HCT116 (cell line): Measurements from ENCODE around the gene LMAN2L. TPM values are rescaled to one million over a fixed set of nuclear protein-coding genes. Genes with fewer than 3 reads are reported as not detected.

Experiments
- ATAC-seq: fragments of 200-7000 bp; cut with Tn5 transposase; 2 replicates; pipeline ENCODE4 v1.9.1; 2020; ENCODE audit warnings: mild to moderate bottlenecking, moderate library complexity
- BruUV-seq: library from RNA; stranded (reverse); fragments of 400-500 nt; replicated peaks from 2 replicates; lab custom pipeline; 2021; lab: Mats Ljungman, UMichigan
- CTCF ChIA-PET: fragments of 300-600 bp; sonication (Branson Sonifier 250); formaldehyde crosslinking; loops from one replicate; lab custom pipeline; 2021; ENCODE audit warnings: antibody characterized with exemption; lab: Charles Lee
- POLR2A ChIA-PET: fragments of 300-600, 350-600 bp; sonication (Branson Sonifier 250); formaldehyde crosslinking; loops from one replicate; lab custom pipeline; 2021; ENCODE audit warnings: antibody characterized with exemption; lab: Charles Lee
- RAD21 ChIA-PET, 2 experiments: fragments of 300-600 bp; sonication (Branson Sonifier 250); formaldehyde crosslinking; loops; one replicate each; lab custom pipeline; 2023; ENCODE audit warnings: low total read pairs in 2 of 2; ENCODE audit not compliant: uncharacterized antibody in 2 of 2, unreplicated experiment in 2 of 2, low non-redundant PET in 1 of 2; lab: Charles Lee
- DNase-seq: peaks from one replicate; pipeline ENCODE4 v3.0.0-alpha.2; 2010; ENCODE audit warnings: low read depth, low spot score
- H2AFZ ChIP-seq: fragments of 200-600 bp; shearing (Covaris generic), sonication (generic); 2 replicates; pipeline ENCODE4 v1.6.1; 2017; ENCODE audit warnings: low read depth, mixed run types, mixed read lengths, antibody characterized with exemption, low read length; ENCODE audit not compliant: poor library complexity, severe bottlenecking
- H3K27ac ChIP-seq: 2 replicates; pipeline ENCODE4 v1.5.1; 2012; ENCODE audit warnings: low read depth, low read length
- H3K27me3 ChIP-seq: fragments of 200-600 bp; sonication (generic); 2 replicates; pipeline ENCODE4 v1.6.1; 2016; ENCODE audit warnings: mixed run types, low read length, mixed read lengths; ENCODE audit not compliant: insufficient read depth
- H3K36me3 ChIP-seq, 2 experiments: fragments of 200-500 bp in 1 of 2; fragments of 200-600 bp in 1 of 2; sonication (Bioruptor generic) in 1 of 2; sonication (generic) in 1 of 2; 2 replicates each; pipeline versions ENCODE4 v1.5.1 to v1.6.1; 2014 to 2016; ENCODE audit warnings: low read length in 2 of 2, inconsistent platforms in 1 of 2, mixed read lengths in 1 of 2, mixed run types in 1 of 2; ENCODE audit not compliant: insufficient read depth in 2 of 2, control insufficient read depth in 1 of 2
- H3K4me1 ChIP-seq, 2 experiments: fragments of 200-600 bp in 1 of 2; sonication (generic) in 1 of 2; 2 replicates each; pipeline versions ENCODE4 v1.5.1 to v1.6.1; 2012 to 2017; ENCODE audit warnings: low read length in 2 of 2, inconsistent platforms in 1 of 2, mild to moderate bottlenecking in 1 of 2, mixed read lengths in 1 of 2, mixed run types in 1 of 2, moderate library complexity in 1 of 2; ENCODE audit not compliant: insufficient read depth in 2 of 2, control insufficient read depth in 1 of 2
- H3K4me2 ChIP-seq: fragments of 200-600 bp; sonication (generic); 2 replicates; pipeline ENCODE4 v1.6.1; 2017; ENCODE audit warnings: mixed run types, low read length, mixed read lengths
- H3K4me3 ChIP-seq, 2 experiments: fragments of 200-600 bp in 1 of 2; sonication (generic) in 1 of 2; replicated peaks in 1 of 2; 2 replicates each; pipeline ENCODE4 v1.5.1; 2011 to 2016; ENCODE audit warnings: low read length in 2 of 2, control low read depth in 1 of 2, low read depth in 1 of 2, mild to moderate bottlenecking in 1 of 2, mixed read lengths in 1 of 2, mixed run types in 1 of 2
- H3K79me2 ChIP-seq: fragments of 200-600 bp; sonication (generic); 2 replicates; pipeline ENCODE4 v1.6.1; 2017; ENCODE audit warnings: mild to moderate bottlenecking, mixed run types, low read length, moderate library complexity, mixed read lengths; ENCODE audit not compliant: insufficient read depth
- H3K9ac ChIP-seq: fragments of 200-600 bp; sonication (generic); 2 replicates; pipeline ENCODE4 v1.6.1; 2016; ENCODE audit warnings: low read length, mixed read lengths
- H3K9me2 ChIP-seq: fragments of 200-600 bp; sonication (generic), shearing (Covaris generic); 2 replicates; pipeline ENCODE4 v1.6.1; 2017; ENCODE audit warnings: mixed run types, mild to moderate bottlenecking, moderate library complexity; ENCODE audit not compliant: insufficient read depth
- H3K9me3 ChIP-seq, 2 experiments: fragments of 200-500 bp in 1 of 2; fragments of 200-600 bp in 1 of 2; sonication (Bioruptor generic) in 1 of 2; sonication (generic) in 1 of 2; 2 replicates each; pipeline ENCODE4 v1.6.1; 2014 to 2017; ENCODE audit warnings: low read length in 2 of 2, mixed read lengths in 2 of 2, inconsistent platforms in 1 of 2, low read depth in 1 of 2, mild to moderate bottlenecking in 1 of 2, mixed run types in 1 of 2, moderate library complexity in 1 of 2; ENCODE audit not compliant: control insufficient read depth in 1 of 2, insufficient read depth in 1 of 2
- H4K20me1 ChIP-seq: fragments of 200-600 bp; sonication (generic), shearing (Covaris generic); 2 replicates; pipeline ENCODE4 v1.6.1; 2017; ENCODE audit warnings: mixed run types, mild to moderate bottlenecking, moderate library complexity; ENCODE audit not compliant: insufficient read depth
- ATF3 ChIP-seq: IDR thresholded peaks from 2 replicates; pipeline ENCODE4 v1.6.1; 2012
- CBX3 ChIP-seq: IDR thresholded peaks from 2 replicates; pipeline ENCODE4 v1.6.1; 2012; ENCODE audit warnings: low read depth
- CEBPB ChIP-seq: IDR thresholded peaks from 2 replicates; pipeline ENCODE4 v1.6.1; 2012; ENCODE audit warnings: low read depth
- CTCF ChIP-seq, 3 experiments: fragments of 200-600 bp in 1 of 3; sonication (generic) in 1 of 3; IDR thresholded peaks in 2 of 3; conservative IDR thresholded peaks in 1 of 3; 2 replicates each; pipeline ENCODE4 v1.5.1; 2012 to 2017; ENCODE audit warnings: low read depth in 2 of 3, low read length in 2 of 3, antibody characterized with exemption in 1 of 3, borderline replicate concordance in 1 of 3, control low read depth in 1 of 3, mild to moderate bottlenecking in 1 of 3, mixed read lengths in 1 of 3, mixed run types in 1 of 3, moderate library complexity in 1 of 3; ENCODE audit not compliant: insufficient read depth in 1 of 3
- EGR1 ChIP-seq: IDR thresholded peaks from 2 replicates; pipeline ENCODE4 v1.6.1; 2012; ENCODE audit warnings: low read depth
- EZH2 ChIP-seq: fragments of 200-600 bp; sonication (generic); IDR thresholded peaks from 2 replicates; pipeline ENCODE4 v1.6.1; 2017; ENCODE audit warnings: antibody characterized with exemption, mixed run types
- EZH2phosphoT487 ChIP-seq: fragments of 200-600 bp; IDR thresholded peaks from 2 replicates; pipeline ENCODE4 v1.6.1; 2018; ENCODE audit warnings: antibody characterized with exemption, borderline replicate concordance
- JUND ChIP-seq: IDR thresholded peaks from 2 replicates; pipeline ENCODE4 v1.6.1; 2012
- SIN3A ChIP-seq: IDR thresholded peaks from 2 replicates; pipeline ENCODE4 v1.6.1; 2012; ENCODE audit warnings: low read depth
- SP1 ChIP-seq: IDR thresholded peaks from 2 replicates; pipeline ENCODE4 v1.6.1; 2012; ENCODE audit warnings: low read depth
- SRF ChIP-seq: IDR thresholded peaks from 2 replicates; pipeline ENCODE4 v1.6.1; 2012; ENCODE audit warnings: low read depth
- ZFX ChIP-seq: fragments of 450-650 bp; IDR thresholded peaks from 2 replicates; pipeline ENCODE4 v1.6.1; 2017
- intact Hi-C: fragments of 100-400 bp; cut with micrococcal nuclease; formaldehyde crosslinking; loops from 2 replicates; pipeline ENCODE4 v1.10.0; 2022
- total RNA-seq: library from RNA; stranded (reverse); gene quantifications from one replicate; pipeline ENCODE4 v1.2.1, GENCODE V29; 2021; ENCODE audit not compliant: unreplicated experiment
- TF ChIP-seq, protein P1 (sequence below): IDR thresholded peaks from 2 replicates; pipeline ENCODE4 v1.6.1; 2012; ENCODE audit warnings: low read depth
- TF ChIP-seq, protein P2 (sequence below): IDR thresholded peaks from 2 replicates; pipeline ENCODE4 v1.6.1; 2012

The LMAN2L gene
- total RNA-seq, 1 experiment from 2014 or later: 15.2 TPM

GRCh38 chr2:96726131-96726530 lies 13.7 kb downstream of the LMAN2L start:
- Histone ChIP-seq H2AFZ (no peak overlapping the region), H3K27me3 (no peaks in the 10 kb centered on the region), H3K79me2 (no peaks in the 10 kb centered on the region), H3K4me2 (no peak overlapping the region), H3K27ac (no peak overlapping the region), H3K9ac (no peak overlapping the region), H3K4me3 (no peak overlapping the region), H3K36me3 (peaks cover 3 to 16% of the 10 kb centered on the region in 2 experiments; a peak in 2 of 4 replicates), H3K9me2 (no peaks in the 10 kb centered on the region), H3K9me3 (no peaks in the 10 kb centered on the region), H3K4me1 (no peaks in the 10 kb centered on the region), H4K20me1 (no peaks in the 10 kb centered on the region)
- POLR2A ChIA-PET: no interaction called here
- BruUV-seq: no TSS peak
- CTCF ChIA-PET: no interaction called here
- RAD21 ChIA-PET: no interaction called here
- no peak for DNase-seq
- intact Hi-C loops: no loop called here
- TF ChIP-seq EZH2 (no peak), CEBPB (no peak), ATF3 (no peak), JUND (no peak), CBX3 (no peak), SIN3A (no peak), EZH2phosphoT487 (no peak), SP1 (no peak), ZFX (no peak), CTCF (IDR thresholded peaks at IDR 0.05 in 2 of 3, conservative IDR thresholded peaks at IDR 0.05 in 1 of 3; ENCODE audit: borderline replicate concordance in 1 of 3, insufficient read depth in 1 of 3, low read depth in 2 of 3, low read length in 2 of 3) (no peak), SRF (no peak), EGR1 (no peak)
- TF ChIP-seq, protein P1, sequence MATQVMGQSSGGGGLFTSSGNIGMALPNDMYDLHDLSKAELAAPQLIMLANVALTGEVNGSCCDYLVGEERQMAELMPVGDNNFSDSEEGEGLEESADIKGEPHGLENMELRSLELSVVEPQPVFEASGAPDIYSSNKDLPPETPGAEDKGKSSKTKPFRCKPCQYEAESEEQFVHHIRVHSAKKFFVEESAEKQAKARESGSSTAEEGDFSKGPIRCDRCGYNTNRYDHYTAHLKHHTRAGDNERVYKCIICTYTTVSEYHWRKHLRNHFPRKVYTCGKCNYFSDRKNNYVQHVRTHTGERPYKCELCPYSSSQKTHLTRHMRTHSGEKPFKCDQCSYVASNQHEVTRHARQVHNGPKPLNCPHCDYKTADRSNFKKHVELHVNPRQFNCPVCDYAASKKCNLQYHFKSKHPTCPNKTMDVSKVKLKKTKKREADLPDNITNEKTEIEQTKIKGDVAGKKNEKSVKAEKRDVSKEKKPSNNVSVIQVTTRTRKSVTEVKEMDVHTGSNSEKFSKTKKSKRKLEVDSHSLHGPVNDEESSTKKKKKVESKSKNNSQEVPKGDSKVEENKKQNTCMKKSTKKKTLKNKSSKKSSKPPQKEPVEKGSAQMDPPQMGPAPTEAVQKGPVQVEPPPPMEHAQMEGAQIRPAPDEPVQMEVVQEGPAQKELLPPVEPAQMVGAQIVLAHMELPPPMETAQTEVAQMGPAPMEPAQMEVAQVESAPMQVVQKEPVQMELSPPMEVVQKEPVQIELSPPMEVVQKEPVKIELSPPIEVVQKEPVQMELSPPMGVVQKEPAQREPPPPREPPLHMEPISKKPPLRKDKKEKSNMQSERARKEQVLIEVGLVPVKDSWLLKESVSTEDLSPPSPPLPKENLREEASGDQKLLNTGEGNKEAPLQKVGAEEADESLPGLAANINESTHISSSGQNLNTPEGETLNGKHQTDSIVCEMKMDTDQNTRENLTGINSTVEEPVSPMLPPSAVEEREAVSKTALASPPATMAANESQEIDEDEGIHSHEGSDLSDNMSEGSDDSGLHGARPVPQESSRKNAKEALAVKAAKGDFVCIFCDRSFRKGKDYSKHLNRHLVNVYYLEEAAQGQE: no peak
- TF ChIP-seq, protein P2, sequence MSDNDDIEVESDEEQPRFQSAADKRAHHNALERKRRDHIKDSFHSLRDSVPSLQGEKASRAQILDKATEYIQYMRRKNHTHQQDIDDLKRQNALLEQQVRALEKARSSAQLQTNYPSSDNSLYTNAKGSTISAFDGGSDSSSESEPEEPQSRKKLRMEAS: no peak
- ATAC-seq: no peak
